Measurements from ENCODE around the gene GATA5. TPM values are rescaled to one million over a fixed set of nuclear protein-coding genes. Genes with fewer than 3 reads are reported as not detected.

GATA5 gene, protein sequence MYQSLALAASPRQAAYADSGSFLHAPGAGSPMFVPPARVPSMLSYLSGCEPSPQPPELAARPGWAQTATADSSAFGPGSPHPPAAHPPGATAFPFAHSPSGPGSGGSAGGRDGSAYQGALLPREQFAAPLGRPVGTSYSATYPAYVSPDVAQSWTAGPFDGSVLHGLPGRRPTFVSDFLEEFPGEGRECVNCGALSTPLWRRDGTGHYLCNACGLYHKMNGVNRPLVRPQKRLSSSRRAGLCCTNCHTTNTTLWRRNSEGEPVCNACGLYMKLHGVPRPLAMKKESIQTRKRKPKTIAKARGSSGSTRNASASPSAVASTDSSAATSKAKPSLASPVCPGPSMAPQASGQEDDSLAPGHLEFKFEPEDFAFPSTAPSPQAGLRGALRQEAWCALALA
- 4.7 and 5.5 TPM in 2 replicates for total RNA-seq (2014; rRNA removed; shearing (Covaris generic))

DNA sequence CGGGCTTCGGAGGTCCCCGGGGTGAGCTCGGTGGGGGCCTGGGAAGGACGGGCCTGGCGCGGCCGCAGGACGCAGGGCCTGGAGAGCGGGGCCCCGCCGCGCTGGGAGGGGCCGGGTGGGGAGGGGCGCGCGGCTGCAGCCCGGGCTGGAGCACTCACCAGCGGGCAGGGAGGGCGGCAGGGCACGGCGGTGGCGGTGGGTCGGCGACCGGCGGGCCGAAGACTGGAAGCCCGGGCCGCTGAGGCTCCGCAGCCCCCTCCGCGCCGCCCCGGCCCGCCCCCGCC is at the start of gene GATA5:
GATA5 (minus strand) TSS at position 224 of the 284 bp plus-strand sequence. CDS start 474 bp downstream, outside the sequence.
- no peak for DNase-seq (ENCODE audit: low spot score)

DNA sequence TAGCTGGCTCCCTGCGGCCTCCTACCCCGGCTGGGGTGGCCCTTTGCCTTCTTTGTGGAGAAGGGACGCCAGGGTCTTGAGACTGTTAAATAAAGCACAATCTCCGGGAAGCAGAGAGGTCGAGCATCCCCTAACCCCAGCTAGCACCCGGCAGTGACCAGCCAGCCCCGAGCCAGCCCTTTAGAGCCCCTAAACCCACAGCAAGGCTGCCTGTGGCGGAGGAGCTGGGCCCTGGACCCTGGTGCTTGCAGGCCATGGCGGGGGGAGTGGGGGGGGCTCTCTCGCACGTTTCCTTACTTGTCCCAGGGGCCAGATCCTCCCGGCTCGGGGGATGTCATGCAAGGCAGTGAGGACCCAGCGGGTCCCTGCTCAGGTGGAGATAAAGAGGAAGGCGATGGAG is 49.2 kb upstream of the GATA5 start:
- DNase-seq (ENCODE audit: low spot score): no peak

DNA sequence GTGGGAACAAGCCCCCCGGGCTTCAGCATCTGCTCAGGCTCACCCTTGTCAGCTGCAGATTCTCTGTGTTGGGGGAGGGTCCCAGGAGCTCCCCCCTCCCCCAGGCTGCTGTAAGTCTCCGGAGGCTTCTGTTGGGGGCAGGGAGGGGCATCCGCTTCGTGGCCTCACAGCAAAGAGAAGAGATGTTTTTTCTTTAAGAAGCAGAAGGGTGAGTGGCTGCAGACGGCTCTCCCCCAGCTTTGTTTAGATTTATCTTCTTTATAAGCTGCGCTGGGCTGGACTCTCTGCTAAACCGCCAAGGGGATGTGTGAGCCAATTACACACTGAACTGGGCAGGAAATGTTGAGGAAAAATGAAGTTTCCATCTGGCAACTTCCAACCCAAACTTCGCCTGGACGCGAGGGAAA is 48.7 kb upstream of the GATA5 start:
- no peak for DNase-seq (ENCODE audit: low spot score)

DNA sequence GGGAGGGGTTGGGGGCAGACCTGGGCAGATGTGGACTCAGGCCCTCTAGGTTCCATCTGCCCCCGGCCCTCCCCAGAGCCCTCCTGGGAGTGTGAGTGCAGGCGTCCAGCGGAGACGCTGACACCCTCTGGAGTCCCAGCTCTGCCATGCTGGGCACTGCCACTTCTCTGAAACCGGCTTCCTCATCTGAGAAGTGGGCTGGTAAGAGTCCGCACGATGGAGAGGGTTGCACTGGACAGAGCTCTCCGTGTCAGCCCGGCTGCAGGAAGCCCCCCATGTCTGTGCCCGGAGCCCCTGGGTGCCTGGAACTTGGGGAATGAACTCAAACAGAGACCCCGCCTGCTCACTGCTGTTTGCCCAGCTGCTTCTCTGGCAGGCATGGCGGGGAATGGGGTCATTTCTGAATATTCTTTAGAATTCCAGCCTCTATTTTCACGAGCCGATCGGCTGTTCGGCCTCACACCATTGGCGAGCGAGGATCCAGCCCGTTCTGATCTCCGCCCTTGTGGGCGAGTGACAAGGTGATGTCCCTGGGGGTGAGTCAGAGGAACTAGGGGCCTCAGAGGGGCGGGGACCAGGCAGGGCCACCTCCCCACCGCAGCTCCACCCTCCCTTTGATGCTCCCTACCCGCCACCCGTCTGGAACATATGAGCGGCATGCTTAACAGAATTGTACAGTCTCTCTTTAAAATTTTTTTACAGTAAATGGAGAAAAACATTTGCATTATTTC is 47.8 kb upstream of the GATA5 start:
- DNase-seq (ENCODE audit: low spot score): peak; percentile 49

DNA sequence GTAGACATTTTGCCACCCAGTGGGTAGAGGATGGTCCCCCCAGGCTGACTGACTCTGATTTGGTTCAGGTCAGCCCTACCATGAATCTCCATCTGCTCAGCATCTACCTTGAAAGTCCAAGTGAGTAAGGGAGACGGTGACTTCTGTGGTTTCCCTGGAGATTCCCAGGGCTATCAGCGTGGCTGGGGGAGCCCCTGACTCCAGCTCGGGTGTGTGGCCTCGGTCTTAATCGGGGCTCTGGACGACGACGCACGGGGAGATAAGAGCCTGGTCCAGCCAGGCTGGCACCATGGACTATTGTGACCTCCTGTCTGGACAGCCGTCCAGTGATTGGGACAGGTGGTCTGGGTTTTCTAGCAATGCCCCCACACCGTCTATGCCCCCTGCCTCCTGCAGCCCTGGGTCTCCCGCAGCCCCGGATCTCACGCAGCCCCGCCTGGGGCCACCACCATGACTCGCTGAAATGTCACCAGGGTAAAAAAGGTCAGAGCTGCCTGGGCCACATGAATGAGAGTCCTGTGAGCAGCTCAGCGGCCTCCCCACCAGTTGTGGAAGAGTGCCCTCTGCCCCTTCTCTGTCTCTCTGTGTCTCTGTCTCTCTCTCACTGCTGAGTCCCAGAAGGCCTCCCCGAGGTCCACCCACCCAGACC is 47.1 kb upstream of the GATA5 start:
- peak; percentile 34 for DNase-seq (ENCODE audit: low spot score)

DNA sequence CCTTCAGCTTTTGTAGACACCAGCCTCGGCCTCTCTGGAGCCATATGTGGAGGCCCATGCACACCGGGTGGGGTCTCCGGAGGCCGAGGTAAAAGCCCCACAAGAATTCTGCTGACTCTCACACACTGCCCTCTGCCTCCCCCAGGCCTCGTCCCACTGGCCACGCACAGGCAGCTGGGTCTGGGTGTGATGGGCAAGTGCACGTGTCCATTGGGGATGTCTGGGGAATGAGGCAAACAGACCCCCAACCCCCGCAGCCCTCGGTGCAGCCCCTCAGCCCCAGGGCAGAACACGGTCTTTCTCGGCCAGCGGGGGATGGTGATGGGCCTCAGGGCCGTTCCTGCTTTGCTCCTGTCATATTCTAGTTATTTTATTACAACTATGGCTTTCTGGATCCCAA is 44.0 kb upstream of the GATA5 start:
- DNase-seq (ENCODE audit: low spot score): no peak

DNA sequence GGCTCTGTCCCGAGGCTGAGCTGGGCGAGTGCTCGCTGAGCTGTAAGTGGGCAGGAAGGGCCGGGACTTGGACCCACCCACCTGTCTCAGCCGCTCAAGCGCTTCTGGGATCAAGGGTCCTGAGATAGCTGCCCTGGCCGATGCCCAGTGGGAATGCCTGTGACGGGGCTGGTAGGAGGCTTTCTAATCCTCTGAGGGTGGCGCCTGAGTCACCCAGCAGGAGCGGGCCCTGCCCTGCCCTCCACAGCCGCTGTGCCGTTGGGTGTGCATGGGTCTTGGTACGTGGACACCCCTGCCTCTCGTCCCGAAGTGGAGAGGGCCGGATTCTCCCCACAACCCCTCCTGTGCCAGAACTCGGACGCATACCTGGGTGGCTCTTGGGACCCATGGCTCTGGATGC is 43.1 kb upstream of the GATA5 start:
- DNase-seq (ENCODE audit: low spot score): no peak

DNA sequence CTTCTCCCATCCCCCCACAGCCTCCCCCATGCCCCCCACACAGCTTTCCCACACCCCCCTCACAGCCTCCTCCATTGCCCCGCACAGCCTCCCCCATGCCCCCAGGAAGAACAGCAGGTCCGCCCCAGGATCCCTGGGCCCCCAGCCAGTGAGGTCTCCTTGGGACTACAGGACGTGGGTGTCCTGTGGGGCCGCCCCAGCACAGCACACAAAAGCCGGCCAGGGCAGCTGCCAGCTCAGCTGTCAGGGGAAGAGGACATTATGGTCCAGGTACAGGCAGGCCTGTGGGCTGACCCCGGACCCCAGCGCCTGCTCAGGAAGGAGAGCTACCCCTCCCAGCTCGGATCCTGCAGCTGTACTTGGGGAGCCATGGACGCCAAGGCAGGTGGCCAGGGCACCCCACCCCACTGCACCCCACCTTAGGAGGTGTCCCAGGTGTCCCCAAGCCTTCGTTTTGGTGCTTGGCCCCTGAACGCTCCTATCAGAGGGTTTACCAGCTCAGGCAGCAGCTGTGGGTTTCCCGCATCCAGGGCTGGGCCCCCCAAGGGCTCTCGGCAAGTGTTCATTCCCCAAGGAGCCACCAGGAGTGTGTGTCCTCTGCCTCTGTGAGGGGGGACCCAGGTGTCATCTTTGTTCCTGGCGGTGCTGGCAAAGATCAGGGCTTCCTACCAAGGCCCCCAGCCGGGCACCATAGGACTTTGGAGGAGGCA is 42.3 kb upstream of the GATA5 start:
- DNase-seq (ENCODE audit: low spot score): no peak

DNA sequence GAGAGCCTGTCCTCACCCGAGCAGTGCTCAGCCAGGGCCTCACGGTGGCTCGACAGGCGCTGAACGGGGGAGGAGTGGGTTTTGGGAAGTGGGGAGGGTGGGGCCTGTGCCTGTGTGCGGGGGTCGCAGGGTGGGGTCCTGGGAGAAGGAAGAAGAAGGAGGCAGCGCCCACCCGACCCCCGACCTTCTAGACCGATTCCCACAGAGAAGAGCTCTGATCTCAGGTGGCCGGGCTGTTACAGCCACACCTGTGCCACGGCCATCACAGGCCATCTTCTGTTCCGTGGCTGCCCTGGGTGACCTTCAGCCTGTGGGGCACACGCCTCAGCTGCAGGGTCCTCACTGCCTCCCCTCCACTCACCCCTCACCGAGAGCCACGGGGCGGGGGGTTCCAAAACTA is 41.4 kb upstream of the GATA5 start:
- no peak for DNase-seq (ENCODE audit: low spot score)

DNA sequence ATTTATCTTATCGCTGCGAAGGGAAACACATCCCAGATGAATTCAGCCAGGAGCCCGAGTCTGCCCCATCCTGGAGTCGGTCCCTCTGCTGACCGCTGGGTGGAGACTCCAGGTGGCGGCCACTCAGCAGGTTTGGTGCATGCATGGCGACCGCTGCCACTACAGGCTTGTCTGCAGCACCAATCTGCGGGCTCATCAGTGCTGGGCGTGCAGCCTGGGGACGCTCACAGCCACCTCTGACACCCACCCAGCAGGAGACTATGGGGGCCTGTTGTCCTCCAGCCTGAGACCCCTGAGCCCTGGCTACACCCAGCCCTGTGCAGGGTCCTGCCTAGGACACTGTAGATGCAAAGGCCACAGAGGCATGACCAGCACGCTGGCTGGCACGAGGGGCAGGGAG is 40.5 kb upstream of the GATA5 start:
- no peak for DNase-seq (ENCODE audit: low spot score)

DNA sequence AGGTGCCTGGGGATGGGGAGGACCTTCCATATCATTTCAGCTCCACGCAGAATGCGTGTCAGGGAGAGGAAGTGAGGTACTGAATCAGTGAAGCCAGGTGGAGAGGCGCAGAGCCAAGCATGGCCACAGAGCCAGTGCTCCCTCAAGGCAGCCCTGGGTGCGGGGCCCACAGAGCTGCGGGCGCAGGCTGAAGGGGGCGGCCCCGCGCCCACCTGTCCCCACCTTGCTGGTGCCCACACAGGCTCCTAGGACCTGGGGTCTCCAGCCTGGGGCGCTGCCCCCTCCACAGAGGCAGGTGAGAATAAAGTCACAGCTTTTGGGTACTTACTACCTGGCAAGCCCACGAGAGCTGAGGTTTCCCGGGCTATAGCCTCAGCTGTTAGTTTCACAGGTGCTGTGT is 40.0 kb upstream of the GATA5 start:
- DNase-seq (ENCODE audit: low spot score): no peak

DNA sequence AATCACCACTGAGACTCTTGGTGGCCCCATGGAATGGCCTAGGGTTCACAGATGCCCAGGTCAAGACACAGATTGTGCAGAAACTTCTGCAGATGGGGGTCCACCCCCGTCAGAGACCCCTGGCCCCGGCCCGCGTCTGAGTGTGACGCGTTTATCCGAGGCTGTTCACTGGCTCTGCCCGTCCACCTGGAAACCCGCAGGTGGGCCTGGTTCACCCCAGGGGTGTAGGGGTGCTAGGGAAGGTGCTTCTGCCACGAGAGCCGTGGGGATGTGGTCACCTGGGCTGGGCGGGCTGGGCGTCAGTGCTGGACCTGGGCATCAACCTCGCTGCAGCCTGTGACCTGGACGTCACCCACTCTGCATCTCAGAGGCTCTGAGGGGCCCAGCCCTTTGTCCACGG is 39.5 kb upstream of the GATA5 start:
- DNase-seq (ENCODE audit: low spot score): no peak

DNA sequence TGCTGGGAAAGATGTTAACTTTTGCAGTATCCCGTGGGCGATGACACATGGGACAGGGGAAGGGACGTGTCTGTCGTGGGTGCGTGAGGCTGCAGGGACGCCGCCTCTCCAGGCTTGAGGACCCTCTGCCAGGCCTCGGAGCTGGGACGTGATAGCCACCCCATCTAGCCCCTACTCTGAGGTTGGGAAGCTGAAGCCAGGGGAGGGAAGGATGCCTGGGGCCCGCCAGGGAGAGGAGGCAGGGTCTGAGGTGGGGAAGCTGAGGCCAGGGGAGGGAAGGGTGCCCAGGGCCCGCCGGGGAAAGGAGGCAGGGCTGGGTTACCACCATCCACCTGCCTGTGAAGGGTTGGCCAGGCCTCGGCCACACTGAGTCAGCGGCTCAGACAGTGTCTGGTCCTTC is 38.2 kb upstream of the GATA5 start:
- no peak for DNase-seq (ENCODE audit: low spot score)

DNA sequence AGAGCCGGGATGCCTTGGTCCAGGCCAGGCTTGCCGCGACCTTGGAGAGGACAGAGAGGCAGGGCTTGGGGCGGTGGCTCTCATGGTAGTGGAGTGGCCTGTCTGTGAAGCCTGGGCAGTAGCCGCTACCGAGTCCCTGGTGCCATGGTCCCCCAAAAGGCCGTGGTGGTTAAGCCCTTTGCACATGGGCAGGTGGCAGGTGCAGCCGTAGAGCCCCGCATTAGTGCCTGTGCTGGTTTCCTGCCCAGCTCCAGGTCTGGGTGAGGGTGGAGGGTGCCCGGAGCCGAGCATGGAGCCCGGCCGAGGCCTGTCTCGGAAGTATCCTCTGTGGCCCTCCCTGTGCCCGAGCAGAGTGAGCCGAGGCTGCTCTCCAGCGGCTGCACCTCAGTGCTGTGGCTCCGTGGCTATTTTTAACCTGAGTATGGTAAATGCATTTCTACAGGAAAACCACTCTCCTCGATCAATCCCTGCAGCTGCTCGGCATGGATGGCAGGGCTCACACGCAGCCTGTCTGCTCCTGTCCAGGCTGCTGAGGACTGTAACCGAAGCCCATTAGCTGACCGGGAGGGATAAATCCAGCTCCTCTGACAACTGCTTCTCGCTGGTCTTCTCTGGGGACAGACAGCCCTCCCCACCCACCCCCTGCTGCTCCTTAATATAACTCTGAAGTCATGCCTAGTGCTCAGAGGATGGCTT is 36.3 kb upstream of the GATA5 start:
- no peak for DNase-seq (ENCODE audit: low spot score)

DNA sequence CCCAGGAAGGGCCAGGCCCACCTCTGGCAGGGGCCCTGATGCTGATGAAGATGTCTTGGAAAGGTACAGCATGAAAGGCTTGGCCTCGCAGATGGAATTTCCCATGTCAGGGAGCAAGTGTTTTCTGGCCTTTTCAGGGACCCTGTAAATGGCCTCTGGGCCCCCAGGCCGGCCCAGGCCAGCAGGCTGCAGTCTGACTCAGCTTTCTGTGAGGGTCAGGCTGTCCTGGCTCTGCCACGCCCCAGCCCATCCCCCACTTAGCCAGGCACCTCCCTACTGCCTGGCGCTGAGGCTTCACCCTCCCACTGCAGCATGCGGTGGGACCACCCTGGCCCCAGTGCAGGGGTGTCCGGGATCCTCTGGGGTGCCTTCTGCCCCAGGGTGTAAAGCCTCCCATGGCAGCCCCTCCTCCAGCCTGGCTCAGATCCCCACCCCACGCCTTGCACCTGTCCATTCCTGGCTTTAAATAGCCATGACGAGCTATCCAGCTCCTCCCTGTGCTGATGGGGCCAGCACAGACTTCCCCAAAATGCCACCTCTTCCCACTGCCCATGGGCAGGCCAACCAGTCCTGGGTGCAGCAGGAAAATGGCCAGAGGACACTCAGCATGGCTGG is 35.6 kb upstream of the GATA5 start:
- DNase-seq (ENCODE audit: low spot score): no peak

DNA sequence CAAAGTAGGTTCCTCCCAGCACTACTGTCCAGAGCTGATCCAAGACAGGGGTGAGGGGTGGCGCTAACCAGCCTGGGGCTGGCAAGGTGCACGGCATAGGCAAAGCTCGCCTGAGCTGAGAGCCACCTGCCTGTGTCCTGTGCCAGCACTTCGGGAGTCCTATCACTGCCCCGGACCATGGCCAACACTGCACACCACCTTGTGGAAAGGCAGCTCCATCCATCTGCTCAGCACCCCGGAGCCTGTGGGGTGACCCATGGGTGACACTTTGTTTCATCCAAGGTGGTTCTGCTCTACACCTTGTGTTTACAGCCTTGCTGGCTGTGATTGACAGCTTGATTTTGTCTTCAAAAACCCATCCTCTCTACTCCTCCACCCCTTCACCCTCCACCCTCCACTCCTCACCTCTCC is 32.9 kb upstream of the GATA5 start:
- DNase-seq (ENCODE audit: low spot score): peak; percentile 29

DNA sequence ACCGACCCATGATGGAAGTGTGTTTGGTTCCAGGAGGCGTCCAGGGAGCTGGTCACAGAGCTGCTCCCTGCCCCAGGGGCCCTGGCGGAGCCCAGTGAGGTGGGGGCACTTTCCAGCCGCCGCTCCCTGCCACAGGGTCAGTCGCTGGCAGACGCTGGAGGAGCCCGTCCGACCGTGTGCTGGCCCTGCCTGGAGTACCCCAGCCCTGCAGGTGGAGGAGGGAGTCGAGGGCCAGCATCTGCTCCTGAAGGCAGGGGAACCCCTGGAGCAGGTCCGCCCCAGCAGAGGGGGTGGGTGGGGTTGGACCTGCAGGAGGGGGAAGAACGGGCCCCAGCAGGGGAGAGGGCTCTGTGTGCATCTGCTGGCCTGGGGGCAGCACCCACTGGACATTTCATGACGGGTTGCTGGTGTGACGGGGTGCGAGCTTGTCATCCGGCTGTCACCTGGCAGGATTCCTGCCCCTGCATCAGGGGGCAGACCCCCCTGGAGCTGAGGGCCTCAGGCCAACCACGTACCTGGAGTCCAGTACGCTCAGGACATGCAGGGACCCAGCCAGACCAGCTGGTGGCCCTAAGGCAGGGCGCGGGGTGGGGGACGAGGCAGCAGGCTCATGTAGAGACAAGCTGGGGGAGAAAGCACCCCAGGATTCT is 32.3 kb upstream of the GATA5 start:
- DNase-seq (ENCODE audit: low spot score): no peak

DNA sequence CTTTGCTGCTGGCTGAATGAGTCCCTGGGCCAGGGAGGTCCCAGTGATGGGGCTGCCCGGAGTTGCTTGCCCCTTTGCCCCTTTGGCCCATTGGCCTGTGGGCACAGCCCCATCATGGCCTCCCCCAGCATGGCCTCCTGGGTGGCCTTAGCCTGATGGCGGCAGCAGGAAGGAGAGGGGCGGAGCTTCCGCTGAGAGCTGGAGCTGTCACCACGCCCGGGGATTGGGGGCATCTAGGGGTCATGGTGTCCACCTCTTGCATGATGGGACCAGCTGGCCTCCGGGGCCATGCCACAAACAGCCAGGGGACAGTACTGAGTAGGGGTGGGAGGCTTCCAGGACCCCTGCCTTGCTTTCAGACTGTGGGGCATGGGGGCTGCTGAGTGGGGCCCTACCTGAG is 31.5 kb upstream of the GATA5 start:
- no peak for DNase-seq (ENCODE audit: low spot score)

DNA sequence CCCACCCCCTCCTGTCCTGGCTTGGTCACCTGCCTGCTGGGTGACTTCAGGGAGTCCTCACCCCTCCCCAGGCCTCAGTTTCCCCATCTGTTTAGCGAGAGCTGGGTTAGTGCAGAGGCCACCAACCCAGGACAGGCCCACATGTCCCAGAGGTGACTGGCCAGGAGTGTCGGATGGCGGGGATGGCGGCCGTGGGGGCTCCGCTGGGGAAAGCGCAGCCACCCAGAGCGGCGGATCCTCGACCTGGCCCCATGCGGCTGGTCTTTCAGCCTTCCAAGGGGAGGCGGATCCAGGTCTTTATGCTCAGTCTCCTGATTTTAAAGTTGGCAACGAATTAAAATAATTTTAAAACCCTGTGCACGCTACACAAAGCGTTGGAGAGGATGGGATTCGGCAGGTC is 31.0 kb upstream of the GATA5 start:
- no peak for DNase-seq (ENCODE audit: low spot score)

DNA sequence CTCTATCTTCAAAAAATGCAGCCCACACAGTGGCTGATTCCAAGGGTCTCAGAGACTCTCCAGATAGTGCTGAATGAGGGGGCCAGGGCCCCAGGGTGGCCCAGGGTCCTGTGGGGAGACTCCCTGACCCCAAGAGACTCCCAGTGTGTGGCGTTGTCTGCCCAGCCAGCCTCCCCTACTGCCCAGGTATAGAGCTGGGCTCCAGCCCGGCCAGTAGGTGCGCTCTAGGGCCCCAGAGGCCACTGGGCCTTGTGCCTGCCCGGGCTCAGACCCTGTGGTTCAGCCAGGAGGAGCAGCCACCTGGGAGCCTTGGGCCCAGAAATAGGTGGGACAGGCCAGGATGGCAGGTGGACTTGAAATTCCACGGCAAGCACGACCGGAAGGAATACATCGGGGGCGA is 30.3 kb upstream of the GATA5 start:
- DNase-seq (ENCODE audit: low spot score): no peak
